Natural killer cell (primary cell): ENCODE results near the gene TNIK. TPM values are rescaled to one million over a fixed set of nuclear protein-coding genes. Genes with fewer than 3 reads are reported as not detected.

Source experiments
- ATAC-seq, 3 donors: fragments of 150-1000 bp in 2 of 3; fragments of 200-7000 bp in 1 of 3; cut with Tn5 transposase; 1 replicate in 1 of 3; 2 replicates in 2 of 3; pipeline ENCODE4 v1.10.0; 2021; ENCODE audit warnings: mild to moderate bottlenecking in 2 of 3, moderate library complexity in 2 of 3
- DNase-seq, 2 donors: peaks; one replicate each; pipeline versions ENCODE4 v3.0.0 to v3.0.0-alpha.2; 2013 to 2021; ENCODE audit warnings: mixed read lengths in 1 of 2
- H3K27ac ChIP-seq: one replicate; pipeline ENCODE4 v1.5.1; 2013; ENCODE audit warnings: mild to moderate bottlenecking, low read length
- H3K27me3 ChIP-seq: one replicate; pipeline ENCODE4 v1.6.1; 2013; ENCODE audit warnings: low read length; ENCODE audit not compliant: control insufficient read depth, insufficient read depth
- H3K36me3 ChIP-seq: one replicate; pipeline ENCODE4 v1.6.1; 2013; ENCODE audit warnings: low read length; ENCODE audit not compliant: control insufficient read depth, insufficient read depth
- H3K4me1 ChIP-seq: one replicate; pipeline ENCODE4 v1.6.1; 2013; ENCODE audit warnings: low read length; ENCODE audit not compliant: control insufficient read depth, insufficient read depth
- H3K4me3 ChIP-seq: one replicate; pipeline ENCODE4 v1.5.1; 2013; ENCODE audit warnings: low read length
- H3K9me3 ChIP-seq: one replicate; pipeline ENCODE4 v1.6.1; 2013; ENCODE audit warnings: low read length; ENCODE audit not compliant: control insufficient read depth, insufficient read depth
- H3K27ac Mint-ChIP-seq, 2 donors: one replicate each; pipeline ENCODE4 v1.8.0; 2022; ENCODE audit warnings: mild to moderate bottlenecking in 2 of 2, mixed read lengths in 2 of 2, moderate library complexity in 1 of 2
- H3K27me3 Mint-ChIP-seq, 2 donors: one replicate each; pipeline ENCODE4 v1.8.0; 2022; ENCODE audit warnings: low read depth in 2 of 2, mixed read lengths in 2 of 2
- H3K36me3 Mint-ChIP-seq: one replicate; pipeline ENCODE4 v1.8.0; 2022; ENCODE audit warnings: mixed read lengths
- H3K4me1 Mint-ChIP-seq, 2 donors: one replicate each; pipeline ENCODE4 v1.8.0; 2022; ENCODE audit warnings: mixed read lengths in 2 of 2
- H3K4me3 Mint-ChIP-seq: one replicate; pipeline ENCODE4 v1.8.0; 2022; ENCODE audit warnings: mild to moderate bottlenecking, moderate library complexity, mixed read lengths
- H3K9me3 Mint-ChIP-seq, 2 donors: one replicate each; pipeline ENCODE4 v1.8.0; 2022; ENCODE audit warnings: mixed read lengths in 2 of 2
- WGBS: methylation state at CpG from one replicate; pipeline ENCODE4 v1.1.7; 2013; ENCODE audit warnings: missing lambda C conversion rate; ENCODE audit not compliant: insufficient coverage; 5-methylcytosine and 5-hydroxymethylcytosine counted together
- intact Hi-C: fragments of 100-400 bp; cut with micrococcal nuclease; formaldehyde crosslinking; loops from one replicate; pipeline ENCODE4 v1.14.2; 2022
- total RNA-seq, 4 donors: library from RNA; stranded (reverse); fragments of 120-200 nt in 1 of 4; gene quantifications; one replicate each; pipeline versions ENCODE4 v1.2.3 to v1.2.4, GENCODE V29; 2013 to 2022
- TF ChIP-seq, protein P1 (sequence below): fragments of 200-600 bp; IDR thresholded peaks from one replicate; pipeline ENCODE4 v1.8.0; 2022; ENCODE audit warnings: antibody characterized with exemption

The TNIK gene
- total RNA-seq, 3 donors from 2014 or later (not counting 1 experiment from before 2014, with no cell fraction given) = 93.7 to 122 (median 119) TPM

DNA sequence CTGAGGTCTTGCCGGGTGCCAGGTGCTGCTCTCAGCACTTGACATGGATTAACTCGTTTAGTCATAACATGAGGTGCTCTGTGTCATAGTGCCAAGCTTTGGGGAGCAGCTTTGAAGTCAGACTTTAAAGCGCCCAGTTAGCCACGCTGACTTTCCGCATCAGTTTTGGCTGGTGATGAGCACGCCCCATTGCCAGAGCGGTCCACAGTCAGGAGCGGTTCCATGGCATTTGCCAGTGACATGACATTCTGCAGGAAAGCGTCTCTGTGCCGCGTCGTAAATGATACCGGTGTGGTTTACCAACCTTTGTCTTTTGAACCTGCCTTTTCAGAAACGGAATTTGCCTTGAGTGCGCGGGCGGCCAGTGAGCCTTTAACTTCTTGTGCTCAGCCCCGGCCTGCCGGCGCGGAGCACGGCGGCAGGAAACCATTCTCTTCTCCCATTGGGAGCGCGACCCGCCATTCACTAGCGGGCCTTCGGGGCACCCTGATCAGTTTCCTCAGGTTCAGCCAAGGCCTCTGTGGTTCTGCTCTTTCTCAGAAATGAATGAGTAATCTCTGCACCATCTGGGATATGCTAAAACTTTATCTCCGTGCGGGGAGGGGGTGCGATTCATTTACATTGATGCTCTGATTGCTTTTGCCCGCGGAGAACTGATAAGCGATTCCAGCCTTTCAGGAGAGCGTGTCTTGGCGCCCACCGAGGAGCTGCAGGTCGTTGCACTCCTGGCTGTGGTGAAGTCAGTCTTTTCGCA, 432.0 kb downstream of the TNIK start:
- H3K36me3 Mint-ChIP-seq = no peaks in the 10 kb centered on the region
- H3K27ac Mint-ChIP-seq = no peak overlapping the region
- intact Hi-C loops = no loop called here
- H3K36me3 ChIP-seq = no peaks in the 10 kb centered on the region
- H3K9me3 Mint-ChIP-seq = no peaks in the 10 kb centered on the region
- peaks cover 17% of the 10 kb centered on the region for H3K4me1 ChIP-seq
- 14% methylated on average over 39 of the region's 39 CpGs for WGBS
- H3K27me3 Mint-ChIP-seq = peaks cover 17 to 21% of the 10 kb centered on the region in 2 donors
- peaks cover 6% of the 10 kb centered on the region for H3K27me3 ChIP-seq
- TF ChIP-seq, protein P1, sequence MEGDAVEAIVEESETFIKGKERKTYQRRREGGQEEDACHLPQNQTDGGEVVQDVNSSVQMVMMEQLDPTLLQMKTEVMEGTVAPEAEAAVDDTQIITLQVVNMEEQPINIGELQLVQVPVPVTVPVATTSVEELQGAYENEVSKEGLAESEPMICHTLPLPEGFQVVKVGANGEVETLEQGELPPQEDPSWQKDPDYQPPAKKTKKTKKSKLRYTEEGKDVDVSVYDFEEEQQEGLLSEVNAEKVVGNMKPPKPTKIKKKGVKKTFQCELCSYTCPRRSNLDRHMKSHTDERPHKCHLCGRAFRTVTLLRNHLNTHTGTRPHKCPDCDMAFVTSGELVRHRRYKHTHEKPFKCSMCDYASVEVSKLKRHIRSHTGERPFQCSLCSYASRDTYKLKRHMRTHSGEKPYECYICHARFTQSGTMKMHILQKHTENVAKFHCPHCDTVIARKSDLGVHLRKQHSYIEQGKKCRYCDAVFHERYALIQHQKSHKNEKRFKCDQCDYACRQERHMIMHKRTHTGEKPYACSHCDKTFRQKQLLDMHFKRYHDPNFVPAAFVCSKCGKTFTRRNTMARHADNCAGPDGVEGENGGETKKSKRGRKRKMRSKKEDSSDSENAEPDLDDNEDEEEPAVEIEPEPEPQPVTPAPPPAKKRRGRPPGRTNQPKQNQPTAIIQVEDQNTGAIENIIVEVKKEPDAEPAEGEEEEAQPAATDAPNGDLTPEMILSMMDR = no peak
- DNase-seq (peak; percentile 21 to 34), ATAC-seq (peak; percentile 64 to 80 (median 78))
- no peak overlapping the region for H3K4me3 ChIP-seq
- H3K9me3 ChIP-seq = no peaks in the 10 kb centered on the region
- no peak overlapping the region for H3K27ac ChIP-seq
- no peak overlapping the region for H3K4me3 Mint-ChIP-seq
- no peaks in the 10 kb centered on the region for H3K4me1 Mint-ChIP-seq

DNA sequence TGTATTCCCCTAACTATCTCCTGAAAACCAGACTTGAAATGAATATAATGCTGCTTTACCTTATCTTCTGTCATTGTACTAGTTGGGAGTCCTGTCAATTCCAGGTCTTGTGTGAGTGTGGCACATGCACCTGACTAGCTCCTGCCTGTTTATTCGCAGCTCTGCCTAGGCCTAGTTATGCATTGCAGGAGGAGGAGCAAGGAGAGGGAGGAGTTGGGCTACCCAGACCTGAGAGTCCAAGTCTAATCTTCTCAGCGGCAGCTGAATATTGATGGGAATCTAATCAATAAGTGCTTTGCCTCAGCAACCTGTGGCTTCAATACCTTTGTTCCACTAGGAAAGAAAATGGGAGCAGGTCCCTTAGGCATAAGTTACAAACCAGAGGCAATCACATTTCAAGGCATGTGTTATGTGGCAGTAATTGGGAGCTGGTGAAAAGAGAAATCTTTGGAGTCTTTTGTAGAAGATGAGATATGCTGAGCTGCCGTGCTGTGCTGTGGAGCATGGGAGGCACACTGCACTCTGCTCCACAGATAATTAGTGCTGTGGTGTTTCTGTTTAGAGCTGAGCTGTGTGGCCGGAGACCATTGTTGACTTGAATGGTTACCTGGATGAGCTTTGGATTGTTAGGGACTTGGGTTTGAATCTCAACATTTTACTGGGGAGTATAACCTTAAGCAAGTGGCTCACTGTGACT, 433.5 kb downstream of the TNIK start, which contains the start of gene SLC2A2:
Gene SLC2A2, minus strand, starts transcription at position 124 of the 697 bp plus-strand sequence. Its CDS starts 50 bp downstream, at position 74.
- no peaks in the 10 kb centered on the region for H3K4me1 Mint-ChIP-seq
- no peaks in the 10 kb centered on the region for H3K9me3 ChIP-seq
- H3K36me3 Mint-ChIP-seq = no peaks in the 10 kb centered on the region
- H3K27me3 ChIP-seq = peaks cover 6% of the 10 kb centered on the region
- ATAC-seq (no peak), DNase-seq (no peak)
- H3K27ac ChIP-seq = no peak within 1 kb of the TSS
- 92% methylated on average over 4 of the region's 4 CpGs for WGBS
- H3K9me3 Mint-ChIP-seq = no peaks in the 10 kb centered on the region
- TF ChIP-seq, protein P1 = no peak
- no peaks in the 10 kb centered on the region for H3K36me3 ChIP-seq
- H3K4me1 ChIP-seq = peaks cover 17% of the 10 kb centered on the region
- H3K27ac Mint-ChIP-seq = no peak within 1 kb of the TSS
- H3K27me3 Mint-ChIP-seq = peaks cover 26 to 33% of the 10 kb centered on the region in 2 donors
- no peak within 1 kb of the TSS for H3K4me3 ChIP-seq
- intact Hi-C loops = no loop called here
- no peak within 1 kb of the TSS for H3K4me3 Mint-ChIP-seq

DNA sequence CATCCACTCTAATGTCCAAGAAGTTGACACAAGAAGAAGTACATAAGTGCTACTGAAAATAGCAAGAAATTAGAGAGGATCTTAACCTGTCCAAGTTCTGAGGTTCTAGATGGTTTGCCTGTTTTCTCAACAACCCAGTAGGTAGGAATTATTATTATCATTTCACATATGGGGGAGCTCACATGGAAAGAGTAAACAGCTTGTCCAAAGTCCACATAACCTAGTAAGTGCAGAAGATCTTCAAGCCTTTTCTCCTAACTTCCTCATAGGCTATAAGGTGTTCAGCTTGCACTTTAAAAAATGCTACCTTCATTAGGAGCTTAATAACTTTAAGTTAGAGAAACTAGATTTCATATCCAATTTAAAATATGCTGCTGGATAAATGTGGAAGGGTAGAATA, 436.6 kb downstream of the TNIK start:
- no peak overlapping the region for H3K27ac ChIP-seq
- no peaks in the 10 kb centered on the region for H3K9me3 ChIP-seq
- Mint-ChIP-seq H3K36me3 (no peaks in the 10 kb centered on the region), H3K4me1 (no peaks in the 10 kb centered on the region), H3K27me3 (peaks cover 32 to 52% of the 10 kb centered on the region in 2 donors), H3K4me3 (no peak overlapping the region), H3K27ac (no peak overlapping the region), H3K9me3 (no peaks in the 10 kb centered on the region)
- no peaks in the 10 kb centered on the region for H3K36me3 ChIP-seq
- H3K4me1 ChIP-seq = peaks cover 8% of the 10 kb centered on the region
- intact Hi-C loops = no loop called here
- ATAC-seq (no peak), DNase-seq (no peak)
- H3K27me3 ChIP-seq = no peaks in the 10 kb centered on the region
- TF ChIP-seq, protein P1 = no peak
- no peak overlapping the region for H3K4me3 ChIP-seq
